Lower leg skin (tissue), 4 donors: ENCODE measurements around the gene STARD3. TPM values are rescaled to one million over a fixed set of nuclear protein-coding genes. Genes with fewer than 3 reads are reported as not detected.

Experiments used
- DNase-seq, 2 donors: peaks; one replicate each; pipeline ENCODE4 v3.0.0-alpha.2; 2019; ENCODE audit warnings: low spot score in 2 of 2
- H3K4me3 ChIP-seq: fragments of 200-600 bp; sonication (generic); 2 replicates; pipeline ENCODE4 v1.5.1; 2017; ENCODE audit warnings: mild to moderate bottlenecking, low read depth; ENCODE audit not compliant: poor library complexity, severe bottlenecking
- CTCF ChIP-seq, 3 donors: fragments of 450-650 bp; IDR thresholded peaks; one replicate each; pipeline ENCODE4 v1.5.1; 2016; ENCODE audit warnings: antibody characterized with exemption in 3 of 3, mild to moderate bottlenecking in 3 of 3, moderate library complexity in 2 of 3
- POLR2A ChIP-seq, 2 donors: fragments of 450-650 bp; IDR thresholded peaks; one replicate each; pipeline ENCODE4 v1.6.1; 2016 to 2017; ENCODE audit warnings: antibody characterized with exemption in 2 of 2, mild to moderate bottlenecking in 1 of 2, moderate library complexity in 1 of 2
- WGBS, 2 donors: methylation state at CpG; one replicate each; pipeline ENCODE4 v1.1.5; 2018; 5-methylcytosine and 5-hydroxymethylcytosine counted together
- intact Hi-C: fragments of 100-400 bp; cut with DNase I; formaldehyde crosslinking; loops from one replicate; pipeline ENCODE4 v1.15.0; 2023; ENCODE audit warnings: low total_unique reads
- total RNA-seq, 4 donors: library from RNA; depleted of rRNA; stranded (reverse); fragments of >200 nt; gene quantifications; one replicate each; pipeline ENCODE4 v1.1.0, GENCODE V29; 2016

STARD3 gene
- total RNA-seq, 4 donors from 2014 or later = 47.7 to 99.7 (median 65.7) TPM

DNA sequence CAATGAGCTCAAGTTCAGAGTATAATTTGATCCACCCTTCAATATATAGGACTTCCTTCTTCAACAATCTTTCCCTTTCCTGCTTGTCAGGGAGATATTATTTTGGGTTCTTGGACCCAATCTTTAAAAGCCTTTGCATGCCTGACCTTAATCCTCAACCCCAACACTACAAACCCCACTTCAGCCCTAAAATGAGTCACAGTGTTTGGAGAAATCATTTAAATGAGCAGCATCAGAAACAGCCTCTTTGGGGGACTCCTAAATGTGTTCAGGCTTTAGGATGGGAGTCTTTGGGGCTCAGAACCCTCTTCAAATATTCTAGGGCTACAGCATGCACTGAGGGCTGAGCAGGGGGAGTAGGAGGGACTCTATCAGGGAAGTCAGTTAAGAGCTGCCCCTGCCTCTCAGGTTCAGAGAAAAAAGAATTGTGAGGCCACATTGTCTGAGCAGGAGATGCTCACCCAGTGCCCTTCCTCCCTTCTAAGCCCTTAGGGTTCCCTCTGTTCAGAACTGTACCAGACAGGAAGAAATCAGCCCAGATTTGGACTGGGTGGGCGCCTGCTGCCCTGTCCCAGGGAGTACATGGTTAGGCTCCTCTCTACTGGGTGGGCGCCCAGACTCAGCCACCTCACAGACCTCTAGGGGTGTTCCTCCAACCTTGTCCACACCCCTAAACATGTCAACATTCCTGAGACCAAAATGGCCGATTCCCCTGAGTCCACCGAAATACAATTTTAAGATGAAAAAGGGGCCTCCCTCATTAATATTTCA lies 34.2 kb upstream of the STARD3 start:
- no peak for DNase-seq
- H3K4me3 ChIP-seq = no peak overlapping the region
- intact Hi-C loops = no loop called here
- 57 to 61% methylated on average over 4 of the region's 4 CpGs for WGBS, 2 donors
- TF ChIP-seq POLR2A (IDR thresholded peaks at IDR 0.05) (no peak), CTCF (IDR thresholded peaks at IDR 0.05) (no peak)

GRCh38 chr17:39603304-39604016 lies 33.5 kb upstream of the STARD3 start:
- WGBS, 2 donors = 4 to 12% methylated on average over 14 of the region's 14 CpGs
- H3K4me3 ChIP-seq = no peak overlapping the region
- intact Hi-C loops = no loop called here
- DNase-seq = no peak
- TF ChIP-seq CTCF (IDR thresholded peaks at IDR 0.05) (no peak), POLR2A (IDR thresholded peaks at IDR 0.05) (no peak)

DNA sequence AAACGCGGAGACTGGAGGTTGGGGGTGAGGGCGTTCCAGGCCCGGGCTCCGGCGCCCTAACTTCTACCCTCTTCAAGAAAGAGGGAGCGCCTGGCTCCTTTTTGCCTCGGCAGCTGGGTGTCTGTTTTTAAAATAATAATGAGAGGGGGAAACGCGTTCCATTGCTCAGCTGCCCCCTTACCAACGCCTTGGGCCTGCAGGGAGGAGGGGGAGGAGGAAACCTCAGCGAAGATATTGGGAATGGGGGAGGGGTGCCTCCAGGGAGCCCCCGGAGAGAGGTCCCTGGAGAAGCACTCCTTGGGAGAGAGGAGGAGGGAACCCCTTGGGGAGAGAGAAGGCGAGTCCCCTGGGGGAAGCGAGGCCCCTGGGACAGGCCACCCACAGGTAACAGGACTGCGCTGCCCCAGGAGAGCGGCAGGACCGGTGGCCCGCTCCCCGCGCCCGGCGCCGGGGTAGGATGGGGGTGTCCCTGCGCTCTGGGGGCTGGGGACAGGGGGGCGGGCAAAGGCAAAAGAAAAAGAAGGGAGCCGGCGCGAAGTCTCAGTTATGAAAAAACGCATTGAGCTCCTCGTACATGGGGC lies 31.9 kb upstream of the STARD3 start:
- intact Hi-C loops = no loop called here
- TF ChIP-seq CTCF (IDR thresholded peaks at IDR 0.05) = no peak
- TF ChIP-seq POLR2A (IDR thresholded peaks at IDR 0.05) = no peak
- 4 to 6% methylated on average over 30 to 31 of the region's 31 CpGs for WGBS, 2 donors
- no peak overlapping the region for H3K4me3 ChIP-seq
- no peak for DNase-seq

GRCh38 chr17:39605492-39606433 lies 31.2 kb upstream of the STARD3 start:
- WGBS, 2 donors = 1 to 2% methylated on average over 44 to 77 of the region's 102 CpGs
- no peak for DNase-seq
- no peak for TF ChIP-seq POLR2A (IDR thresholded peaks at IDR 0.05)
- no peak for TF ChIP-seq CTCF (IDR thresholded peaks at IDR 0.05)
- intact Hi-C loops = no loop called here
- H3K4me3 ChIP-seq = no peak overlapping the region

GRCh38 chr17:39606434-39607056 lies 30.4 kb upstream of the STARD3 start:
- WGBS, 2 donors = 1 to 2% methylated on average over 9 to 17 of the region's 66 CpGs
- TF ChIP-seq POLR2A (IDR thresholded peaks at IDR 0.05) = no peak
- intact Hi-C loops = no loop called here
- no peak for DNase-seq
- H3K4me3 ChIP-seq = no peak overlapping the region
